Astrocyte of the cerebellum (primary cell): ENCODE results near the gene JAKMIP1.

Source experiments
- DNase-seq: peaks from one replicate; pipeline ENCODE4 v3.0.0-alpha.2; 2011; ENCODE audit warnings: low read depth
- H3K4me3 ChIP-seq: 2 replicates; pipeline ENCODE4 v1.5.1; 2011; ENCODE audit warnings: mild to moderate bottlenecking, low read depth, low read length, moderate library complexity
- CTCF ChIP-seq: IDR thresholded peaks from 2 replicates; pipeline ENCODE4 v1.5.1; 2012; ENCODE audit warnings: low read length, low read depth, moderate library complexity, mild to moderate bottlenecking; ENCODE audit errors: missing control alignments
- in situ Hi-C: cut with HindIII; loops from 2 replicates; pipeline ENCODE4 v1.10.0; 2017; ENCODE audit warnings: low sequenced_read_pairs

The JAKMIP1 gene

DNA sequence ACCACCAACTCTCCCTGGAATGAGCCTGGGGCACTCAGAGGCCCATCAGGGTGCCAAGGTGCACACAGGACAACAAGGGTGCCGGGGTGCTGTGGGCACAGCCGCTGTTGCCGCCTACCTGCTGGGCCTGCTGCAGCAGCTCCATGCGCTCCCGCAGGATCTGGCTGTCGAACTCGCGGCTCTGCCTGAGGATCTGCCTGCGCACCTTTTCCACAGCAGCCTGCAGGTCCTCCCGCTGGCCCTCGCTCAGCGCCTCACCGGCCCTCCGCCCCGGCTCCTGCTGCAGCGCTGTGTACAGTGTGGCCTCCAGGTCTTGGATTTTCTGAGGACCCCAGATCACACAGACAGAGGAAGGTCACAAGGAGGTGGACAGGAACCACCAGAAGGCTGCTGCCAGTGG, 164.6 kb downstream of the JAKMIP1 start:
- DNase-seq, result no peak
- H3K4me3 ChIP-seq, result no peak overlapping the region
- in situ Hi-C loops, result no loop called here
- no peak for TF ChIP-seq CTCF

DNA sequence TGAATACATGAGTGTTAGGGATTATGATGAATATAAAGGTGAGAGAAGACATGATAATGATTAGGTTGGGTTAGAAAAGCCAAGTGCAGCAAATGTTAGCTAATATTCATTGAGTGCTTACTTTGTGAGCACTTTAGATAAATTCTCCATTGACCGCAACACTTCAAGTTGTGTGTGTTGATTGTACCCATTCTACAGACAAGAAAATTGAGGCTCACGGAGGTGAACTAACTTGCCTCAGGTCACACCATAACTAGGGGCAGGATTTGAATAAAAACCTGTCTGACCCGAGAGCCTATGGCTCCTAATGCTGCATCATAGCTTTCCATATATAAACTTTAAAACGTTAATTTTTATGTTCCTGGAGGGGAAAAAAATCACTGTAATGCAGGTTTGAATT, 167.0 kb downstream of the JAKMIP1 start:
- no peak for DNase-seq
- no peak for TF ChIP-seq CTCF
- in situ Hi-C loops, result no loop called here
- no peak overlapping the region for H3K4me3 ChIP-seq

GRCh38 chr4:6032249-6033244, 167.8 kb downstream of the JAKMIP1 start:
- no peak for DNase-seq
- in situ Hi-C loops, result no loop called here
- H3K4me3 ChIP-seq, result no peak overlapping the region
- TF ChIP-seq CTCF, result no peak

DNA sequence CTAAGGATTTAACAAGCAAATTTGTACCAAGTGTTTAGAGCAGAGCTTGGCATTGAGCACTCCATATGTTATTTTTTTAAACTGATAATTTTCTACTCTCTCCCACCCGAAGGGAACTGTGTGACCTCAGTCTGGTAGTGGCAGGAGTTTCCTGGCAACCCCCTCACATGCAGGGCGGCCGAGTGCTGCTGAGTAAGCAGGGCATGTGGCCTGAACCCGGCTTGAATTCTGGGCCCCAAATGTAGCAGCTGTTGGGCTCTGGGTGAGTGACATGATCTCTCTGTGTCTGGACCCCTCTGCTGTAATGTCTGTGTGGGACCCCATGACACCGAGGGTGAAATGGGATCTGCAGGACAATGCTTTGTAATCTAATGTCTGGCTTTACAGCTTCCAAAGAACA, 168.5 kb downstream of the JAKMIP1 start:
- no peak overlapping the region for H3K4me3 ChIP-seq
- DNase-seq, result no peak
- no peak for TF ChIP-seq CTCF
- in situ Hi-C loops, result no loop called here

GRCh38 chr4:6030679-6031078, 169.7 kb downstream of the JAKMIP1 start:
- in situ Hi-C loops, result no loop called here
- no peak for TF ChIP-seq CTCF
- no peak overlapping the region for H3K4me3 ChIP-seq
- DNase-seq, result no peak

- no peak for DNase-seq
- in situ Hi-C loops, result no loop called here
- H3K4me3 ChIP-seq, result no peak overlapping the region
- no peak for TF ChIP-seq CTCF
These were observed 171.1 kb downstream of the JAKMIP1 start for GRCh38 chr4:6029254-6029653.
